GM23338 (cell line): ENCODE measurements around the gene NOD1. TPM values are rescaled to one million over a fixed set of nuclear protein-coding genes. Genes with fewer than 3 reads are reported as not detected.

Source experiments
- ATAC-seq: fragments of 200-7000 bp; cut with Tn5 transposase; 3 replicates; pipeline ENCODE4 v1.9.1; 2020
- DNase-seq: peaks from one replicate; pipeline ENCODE4 v3.0.0-alpha.2; 2015; ENCODE audit warnings: low spot score
- H2AFZ ChIP-seq: fragments of 200-600 bp; sonication (generic); 2 replicates; pipeline ENCODE4 v1.8.0; 2016; ENCODE audit warnings: antibody characterized with exemption, mild to moderate bottlenecking, moderate library complexity
- H3F3A ChIP-seq: fragments of 200-600 bp; sonication (generic); replicated peaks from 2 replicates; pipeline ENCODE4 v1.8.0; 2017; ENCODE audit warnings: antibody characterized with exemption, mixed run types, low read depth
- H3K27ac ChIP-seq: fragments of 200-600 bp; sonication (generic); 2 replicates; pipeline ENCODE4 v1.6.1; 2016; ENCODE audit warnings: low read depth
- H3K27me3 ChIP-seq: fragments of 200-600 bp; sonication (generic); 2 replicates; pipeline ENCODE4 v1.8.0; 2016; ENCODE audit warnings: mild to moderate bottlenecking, mixed run types, moderate library complexity; ENCODE audit not compliant: insufficient read depth
- H3K36me3 ChIP-seq: fragments of 200-600 bp; sonication (generic); 2 replicates; pipeline ENCODE4 v1.8.0; 2016; ENCODE audit warnings: mild to moderate bottlenecking; ENCODE audit not compliant: insufficient read depth
- H3K4me1 ChIP-seq: fragments of 200-600 bp; sonication (generic); 2 replicates; pipeline ENCODE4 v1.8.0; 2016; ENCODE audit warnings: mild to moderate bottlenecking, moderate library complexity; ENCODE audit not compliant: insufficient read depth
- H3K4me2 ChIP-seq: fragments of 200-600 bp; sonication (generic); 2 replicates; pipeline ENCODE4 v1.7.1; 2017; ENCODE audit warnings: mixed run types
- H3K4me3 ChIP-seq: fragments of 200-600 bp; sonication (generic); 2 replicates; pipeline ENCODE4 v1.6.1; 2016; ENCODE audit warnings: mixed run types
- H3K79me2 ChIP-seq: fragments of 200-600 bp; sonication (generic); replicated peaks from 2 replicates; pipeline ENCODE4 v1.8.0; 2017; ENCODE audit warnings: mild to moderate bottlenecking; ENCODE audit not compliant: insufficient read depth
- H3K9me2 ChIP-seq: fragments of 200-600 bp; sonication (generic); 2 replicates; pipeline ENCODE4 v1.8.0; 2017; ENCODE audit not compliant: insufficient read depth
- H4K20me1 ChIP-seq: fragments of 200-600 bp; sonication (generic); replicated peaks from 2 replicates; pipeline ENCODE4 v1.8.0; 2017; ENCODE audit warnings: mild to moderate bottlenecking; ENCODE audit not compliant: insufficient read depth
- H3K27ac Mint-ChIP-seq: 2 replicates; pipeline ENCODE4 v1.8.0; 2020; ENCODE audit warnings: inconsistent platforms, mild to moderate bottlenecking, moderate library complexity, mixed read lengths
- H3K27me3 Mint-ChIP-seq: 3 replicates; pipeline ENCODE4 v1.8.0; 2022; ENCODE audit warnings: low read depth, mild to moderate bottlenecking, moderate library complexity, mixed read lengths, inconsistent platforms; ENCODE audit not compliant: insufficient read depth, poor library complexity
- H3K36me3 Mint-ChIP-seq: 3 replicates; pipeline ENCODE4 v1.8.0; 2021; ENCODE audit warnings: low read depth, mild to moderate bottlenecking, inconsistent platforms, moderate library complexity, mixed read lengths
- H3K4me1 Mint-ChIP-seq: 3 replicates; pipeline ENCODE4 v1.8.0; 2020; ENCODE audit warnings: mild to moderate bottlenecking, inconsistent platforms, mixed read lengths
- H3K4me3 Mint-ChIP-seq: 3 replicates; pipeline ENCODE4 v1.8.0; 2021; ENCODE audit warnings: moderate library complexity, mild to moderate bottlenecking, inconsistent platforms, mixed read lengths
- H3K9me3 Mint-ChIP-seq: 3 replicates; pipeline ENCODE4 v1.8.0; 2020; ENCODE audit warnings: moderate library complexity, mild to moderate bottlenecking, inconsistent platforms, mixed read lengths
- CREB1 ChIP-seq: fragments of 250-450 bp; sonication (Bioruptor Pico); IDR thresholded peaks from 2 replicates; pipeline ENCODE4 v1.5.0; 2020; ENCODE audit warnings: low read depth, mild to moderate bottlenecking, moderate library complexity
- CTCF ChIP-seq, 2 experiments: fragments of 200-600 bp in 1 of 2; sonication (generic) in 1 of 2; conservative IDR thresholded peaks; 2 replicates each; pipeline versions ENCODE4 v1.5.1 to v1.6.1; 2016 to 2017; ENCODE audit warnings: antibody characterized with exemption in 2 of 2, low read depth in 2 of 2, mild to moderate bottlenecking in 2 of 2, moderate library complexity in 1 of 2
- ETS1 ChIP-seq: IDR thresholded peaks from 2 replicates; pipeline ENCODE4 v1.6.1; 2016; ENCODE audit warnings: antibody characterized with exemption
- EZH2 ChIP-seq: fragments of 200-600 bp; sonication (generic); IDR thresholded peaks from one replicate; pipeline ENCODE4 v1.8.0; 2017; ENCODE audit warnings: antibody characterized with exemption, mild to moderate bottlenecking, low read depth; ENCODE audit not compliant: unreplicated experiment
- EZH2phosphoT487 ChIP-seq: fragments of 200-600 bp; sonication (generic); IDR thresholded peaks from one replicate; pipeline ENCODE4 v1.8.1; 2018; ENCODE audit warnings: antibody characterized with exemption; ENCODE audit not compliant: unreplicated experiment
- NANOG ChIP-seq: IDR thresholded peaks from 2 replicates; pipeline ENCODE4 v1.6.1; 2016; ENCODE audit warnings: antibody characterized with exemption, borderline replicate concordance
- POLR2AphosphoS5 ChIP-seq: IDR thresholded peaks from 2 replicates; pipeline ENCODE4 v1.6.1; 2016; ENCODE audit warnings: antibody characterized with exemption, low read depth
- REST ChIP-seq: IDR thresholded peaks from one replicate; pipeline ENCODE4 v1.6.1; 2018; ENCODE audit warnings: antibody characterized with exemption; ENCODE audit not compliant: unreplicated experiment
- STAT1 ChIP-seq: IDR thresholded peaks from one replicate; pipeline ENCODE4 v1.6.1; 2016; ENCODE audit warnings: antibody characterized with exemption; ENCODE audit not compliant: unreplicated experiment
- ZNF114 ChIP-seq: fragments of 250-450 bp; sonication (Bioruptor Pico); IDR thresholded peaks from 2 replicates; pipeline ENCODE4 v1.5.0; 2020; ENCODE audit warnings: mild to moderate bottlenecking, moderate library complexity
- ZNF331 ChIP-seq: fragments of 250-450 bp; sonication (Bioruptor Pico); IDR thresholded peaks from 2 replicates; pipeline ENCODE4 v1.5.0; 2020; ENCODE audit warnings: low read depth, mild to moderate bottlenecking, moderate library complexity
- polyA plus RNA-seq: library from polyadenylated mRNA; unstranded; fragments of >200 nt; fragmentation: Nextera tagmentation; extraction: Ambion mirVana; gene quantifications from 2 replicates; pipeline ENCODE4 v1.2.1, GENCODE V29; 2016
- total RNA-seq: library from RNA; depleted of rRNA; stranded (reverse); fragments of >200 nt; shearing (Covaris generic); gene quantifications from 2 replicates; pipeline ENCODE4 v1.2.3, GENCODE V29; 2014

NOD1 gene
- total and polyA plus RNA-seq, 2 experiments from 2014 or later: 2.1 to 7.3 TPM

- H3K4me3 ChIP-seq: no peak overlapping the region
- Mint-ChIP-seq H3K27me3 (peaks cover 11% of the 10 kb centered on the region), H3K9me3 (no peaks in the 10 kb centered on the region), H3K4me1 (peaks cover 2% of the 10 kb centered on the region; the same call in 2 of the 3 replicates), H3K4me3 (no peak overlapping the region), H3K36me3 (no peaks in the 10 kb centered on the region; the same call in 2 of the 3 replicates), H3K27ac (no peak overlapping the region)
- no peaks in the 10 kb centered on the region; the same call in 1 of the 2 replicates for H4K20me1 ChIP-seq
- no peak for DNase-seq
- no peak for ATAC-seq
- TF ChIP-seq ZNF114: no peak
- no peak for TF ChIP-seq POLR2AphosphoS5
- peaks cover 11% of the 10 kb centered on the region; the same call in 1 of the 2 replicates for H3K27me3 ChIP-seq
- no peaks in the 10 kb centered on the region for H3K36me3 ChIP-seq
- no peaks in the 10 kb centered on the region for H3F3A ChIP-seq
- no peaks in the 10 kb centered on the region for H3K9me2 ChIP-seq
- H3K4me1 ChIP-seq: peaks cover 8% of the 10 kb centered on the region
- no peak overlapping the region for H3K27ac ChIP-seq
- peaks cover 10% of the 10 kb centered on the region; the same call in 1 of the 2 replicates for H3K79me2 ChIP-seq
- no peak overlapping the region for H3K4me2 ChIP-seq
- H2AFZ ChIP-seq: no peak overlapping the region
These were observed 2.0 kb downstream of the NOD1 start for GRCh38 chr7:30476459-30477145.

- Histone ChIP-seq H3K79me2 (peaks cover 10% of the 10 kb centered on the region; the same call in 1 of the 2 replicates), H3K27me3 (peaks cover 11% of the 10 kb centered on the region; the same call in 1 of the 2 replicates), H3K4me3 (no peak overlapping the region), H2AFZ (no peak overlapping the region), H4K20me1 (no peaks in the 10 kb centered on the region; the same call in 1 of the 2 replicates), H3K27ac (no peak overlapping the region), H3K9me2 (no peaks in the 10 kb centered on the region), H3F3A (no peaks in the 10 kb centered on the region), H3K4me2 (no peak overlapping the region), H3K4me1 (peaks cover 8% of the 10 kb centered on the region), H3K36me3 (no peaks in the 10 kb centered on the region)
- Mint-ChIP-seq H3K27me3 (peaks cover 11% of the 10 kb centered on the region), H3K4me1 (peaks cover 2% of the 10 kb centered on the region), H3K36me3 (no peaks in the 10 kb centered on the region; the same call in 2 of the 3 replicates), H3K4me3 (no peak overlapping the region), H3K27ac (no peak overlapping the region), H3K9me3 (no peaks in the 10 kb centered on the region)
- ATAC-seq (no peak), DNase-seq (no peak)
- TF ChIP-seq CREB1 (CRISPR knock-in tag) (no peak), NANOG (no peak), ZNF114 (no peak), CTCF (conservative IDR thresholded peaks at IDR 0.05; ENCODE audit: low read depth in 2 of 2) (no peak), ZNF331 (CRISPR knock-in tag) (no peak), EZH2phosphoT487 (no peak), EZH2 (no peak), POLR2AphosphoS5 (no peak), STAT1 (no peak), REST (no peak), ETS1 (no peak)
These were observed 3.0 kb downstream of the NOD1 start for GRCh38 chr7:30475580-30475979.
